Activated CD8-positive, alpha-beta memory T cell treated with anti-CD3 and anti-CD28 coated beads, Interleukin-2, amount 50 U/mL, for 48 hours (primary cell): ENCODE results near the gene PCBP3.
A peak's percentile ranks its signal among the peaks of the same experiment; 100 is the strongest.

Experiments
- DNase-seq: peaks from one replicate; pipeline ENCODE4 v3.0.0-alpha.2; 2020

PCBP3 gene

GRCh38 chr21:45763506-45763905 is 120.0 kb downstream of the PCBP3 start:
- no peak for DNase-seq

GRCh38 chr21:45764792-45765191 is 121.3 kb downstream of the PCBP3 start:
- no peak for DNase-seq

DNA sequence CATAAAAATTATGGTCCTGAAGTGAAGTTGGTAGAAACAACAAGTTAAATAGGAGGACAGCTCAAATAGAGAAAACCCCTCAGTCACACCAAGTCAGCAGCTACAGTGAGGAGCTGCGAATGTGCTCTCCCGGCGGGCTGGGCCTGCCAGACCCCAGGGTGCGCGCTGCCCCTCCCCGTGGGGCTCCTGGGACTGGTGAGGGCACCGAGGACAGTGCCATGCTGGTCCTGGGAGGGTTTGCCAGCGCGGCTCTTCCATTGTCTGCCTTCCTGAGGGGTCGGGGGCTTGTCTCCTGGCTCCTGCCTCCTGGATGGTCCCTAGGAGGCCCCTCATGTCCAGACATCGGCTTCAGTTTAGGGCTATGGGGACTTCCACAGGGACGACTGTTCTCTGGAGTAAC is 121.8 kb downstream of the PCBP3 start:
- no peak for DNase-seq

DNA sequence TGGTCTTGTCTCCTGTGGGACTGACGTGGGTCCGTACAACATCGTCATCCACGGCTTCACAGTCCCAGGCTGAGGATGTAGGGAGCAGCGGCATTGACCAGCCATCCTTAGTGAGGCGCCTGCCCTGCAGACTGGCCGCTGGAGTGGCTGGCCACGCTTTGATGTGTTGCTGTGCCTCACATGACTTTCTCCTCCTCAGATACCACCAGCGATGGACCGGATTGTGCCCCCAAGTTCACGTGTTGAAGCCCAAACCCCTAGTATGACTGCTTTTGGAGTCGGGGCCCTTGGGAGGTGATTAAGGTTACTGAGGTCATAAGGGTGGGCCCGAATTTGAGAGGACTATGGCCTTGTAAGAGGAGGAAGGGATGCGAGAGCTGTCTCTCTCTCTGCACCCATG is 122.5 kb downstream of the PCBP3 start:
- no peak for DNase-seq

GRCh38 chr21:45766501-45766900 is 123.0 kb downstream of the PCBP3 start:
- DNase-seq = no peak

- DNase-seq = no peak
These were observed 123.8 kb downstream of the PCBP3 start for GRCh38 chr21:45767071-45768006.

DNA sequence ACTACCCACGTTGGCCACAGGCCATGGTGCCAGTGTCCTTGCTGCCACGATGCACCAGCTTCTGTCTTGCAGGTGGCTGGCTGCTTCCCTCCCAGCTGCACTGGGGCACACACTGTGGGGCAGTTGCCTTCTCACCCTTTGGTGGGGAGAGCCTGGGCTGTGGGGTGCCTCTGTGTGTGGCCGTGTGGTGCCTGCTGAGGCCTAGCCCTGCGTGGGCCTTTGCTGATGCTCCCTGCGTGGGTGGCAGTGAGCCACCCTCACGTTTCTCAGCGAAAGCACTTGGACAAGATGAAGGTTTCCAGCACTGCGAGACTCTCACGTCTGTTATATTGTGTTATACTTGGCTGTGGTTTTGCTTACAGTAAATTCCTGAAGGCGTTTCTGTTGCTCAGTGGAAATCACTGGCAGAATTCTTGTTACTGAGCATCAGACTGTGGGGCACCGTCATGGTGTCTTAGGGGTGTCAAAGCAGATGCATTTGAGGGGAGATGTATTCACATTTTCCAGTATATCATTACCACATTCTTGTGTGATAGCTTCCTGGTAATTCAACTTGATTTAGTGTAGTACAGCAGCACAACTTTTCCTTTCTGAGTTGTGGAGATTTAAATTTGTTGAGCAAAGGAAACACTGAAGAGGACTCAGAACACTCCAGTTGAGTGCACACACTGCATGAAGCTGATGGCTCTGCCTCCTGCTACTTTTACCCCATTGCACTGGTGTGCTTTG is 124.7 kb downstream of the PCBP3 start:
- DNase-seq = peak; percentile 75

DNA sequence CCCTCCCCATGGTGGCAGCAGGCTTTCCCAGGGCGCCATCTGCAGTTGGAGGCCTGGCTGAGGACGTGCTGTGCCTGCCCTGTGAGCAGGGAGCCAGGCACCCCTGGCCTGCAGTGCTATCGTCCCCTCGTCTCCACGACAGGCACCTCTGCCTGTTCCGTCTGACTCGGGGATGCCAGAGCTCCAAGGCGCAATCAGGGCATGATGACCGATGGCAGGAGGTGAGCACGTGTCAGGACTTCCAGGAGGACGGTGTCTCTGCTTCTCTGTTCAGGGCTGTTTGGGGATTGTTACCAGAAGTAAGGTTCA is 125.2 kb downstream of the PCBP3 start:
- peak; percentile 69 for DNase-seq

DNA sequence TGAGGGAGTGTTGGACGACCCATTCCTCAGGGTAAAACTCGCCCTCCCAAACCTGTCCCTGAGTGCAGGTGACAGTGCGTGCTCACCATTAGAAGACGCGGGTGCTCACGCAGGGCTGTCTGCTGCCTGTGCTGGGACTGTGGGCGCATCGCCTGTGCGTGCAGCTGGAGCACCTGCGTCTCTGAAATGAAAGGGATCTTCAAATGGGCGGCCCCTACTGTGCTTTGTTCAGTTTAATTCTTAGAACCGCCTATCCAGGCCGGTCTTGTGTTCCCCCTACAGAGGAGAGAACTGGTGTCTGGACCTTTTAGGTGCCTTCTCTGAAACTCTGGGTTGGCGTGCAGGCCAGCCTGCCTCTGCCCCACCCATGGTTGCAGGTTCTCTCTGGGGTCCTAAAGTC is 125.8 kb downstream of the PCBP3 start:
- no peak for DNase-seq

DNA sequence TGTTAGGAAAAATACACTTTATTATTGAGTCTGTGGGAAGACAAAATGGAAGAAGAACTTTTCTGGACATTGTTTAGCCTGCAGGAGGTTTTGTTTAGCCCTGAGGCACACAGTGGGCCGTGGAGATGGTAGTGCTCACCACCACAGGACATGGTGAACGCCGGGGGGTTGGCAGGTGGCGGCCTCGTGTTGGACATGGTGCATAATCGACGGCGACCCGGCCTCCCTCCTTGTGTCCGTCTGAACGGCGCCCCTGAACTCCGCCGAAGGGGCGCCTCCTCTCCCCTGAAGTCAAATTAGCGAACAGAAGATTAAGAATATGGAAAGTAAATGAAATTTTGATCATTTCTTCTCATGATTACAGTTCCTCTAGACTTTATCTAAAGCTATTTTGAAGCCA is 126.4 kb downstream of the PCBP3 start:
- DNase-seq = no peak

GRCh38 chr21:45772180-45772579 is 128.7 kb downstream of the PCBP3 start:
- no peak for DNase-seq

DNA sequence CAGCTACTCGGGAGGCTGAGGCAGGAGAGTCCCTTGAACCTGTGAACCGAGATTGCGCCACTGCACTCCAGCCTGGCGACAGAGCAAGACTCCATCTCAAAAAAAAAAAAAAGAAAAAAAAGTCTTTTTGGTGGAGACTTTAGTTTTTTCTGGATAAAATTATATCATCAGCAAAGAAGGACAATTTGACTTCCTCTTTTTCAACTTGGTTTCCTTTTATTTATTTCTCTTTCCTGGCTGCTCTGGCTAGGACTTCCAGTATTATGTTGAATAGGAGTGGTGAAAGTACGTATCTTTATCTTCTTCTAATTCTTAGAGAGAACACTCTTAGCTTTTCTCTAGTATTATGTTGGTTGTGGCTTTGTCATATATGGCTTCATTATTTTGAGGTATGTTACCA is 130.8 kb downstream of the PCBP3 start:
- no peak for DNase-seq

GRCh38 chr21:45776971-45777370 is 133.4 kb downstream of the PCBP3 start:
- no peak for DNase-seq

DNA sequence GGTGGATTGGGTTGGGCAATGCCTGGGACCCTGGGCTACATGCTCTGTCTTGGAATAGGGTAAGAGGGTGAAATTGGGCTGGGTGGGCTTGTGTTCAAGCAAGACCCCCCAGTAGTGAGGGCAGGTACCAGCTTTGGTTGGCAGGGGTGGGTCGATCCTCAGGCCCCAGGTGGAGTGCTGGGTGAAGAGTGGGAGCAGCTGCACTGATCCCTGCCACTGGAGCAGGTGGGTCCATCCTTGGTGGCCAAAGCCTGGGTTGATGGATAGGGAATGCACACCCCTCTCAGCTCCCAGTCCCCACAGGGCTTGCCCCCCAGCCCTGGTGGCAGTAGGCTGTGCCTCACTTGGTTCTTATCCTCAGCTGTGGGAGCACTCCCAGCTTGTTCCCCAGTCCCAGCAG is 135.2 kb downstream of the PCBP3 start:
- no peak for DNase-seq

- no peak for DNase-seq
These were observed 135.7 kb downstream of the PCBP3 start for GRCh38 chr21:45779226-45779625.

DNA sequence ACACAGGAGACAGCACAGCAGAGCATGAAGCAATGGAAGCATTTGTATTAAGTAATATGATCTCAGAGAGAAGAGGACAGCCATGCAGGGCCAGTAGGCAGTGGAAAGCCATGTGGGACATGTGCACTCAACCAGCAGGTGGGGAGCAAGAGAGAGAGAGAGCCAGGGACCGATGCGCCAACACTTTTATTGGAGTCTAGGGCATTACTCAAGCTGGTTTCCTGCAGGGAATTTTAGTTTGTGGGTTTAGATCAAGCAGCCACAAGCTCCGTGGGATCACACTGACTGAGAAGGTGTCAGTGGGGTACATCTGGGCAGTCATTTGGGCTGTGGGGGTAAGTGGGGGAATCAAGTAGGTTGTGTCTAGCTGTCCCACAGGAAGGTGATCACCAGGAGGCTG is 137.1 kb downstream of the PCBP3 start:
- no peak for DNase-seq

DNA sequence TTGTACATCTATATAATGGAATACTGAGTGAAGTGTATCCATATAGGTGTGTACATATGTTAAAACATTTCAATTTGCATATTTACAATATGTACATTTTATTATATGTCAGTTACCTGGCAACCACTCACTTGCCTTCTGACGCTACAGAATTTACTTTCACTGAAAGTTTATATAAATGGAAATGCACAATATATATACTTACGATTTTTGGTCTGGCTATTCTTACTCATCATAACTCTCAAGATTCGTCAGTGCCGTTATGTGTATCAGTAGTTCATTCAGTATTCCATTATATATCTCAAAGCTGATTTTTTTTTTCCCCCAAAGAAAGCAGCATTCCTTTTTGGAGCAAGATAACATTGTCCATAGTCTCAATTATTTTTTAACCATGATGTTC is 138.2 kb downstream of the PCBP3 start:
- no peak for DNase-seq

- no peak for DNase-seq
These were observed 143.1 kb downstream of the PCBP3 start for GRCh38 chr21:45786660-45787059.

GRCh38 chr21:45787371-45787770 is 143.8 kb downstream of the PCBP3 start:
- no peak for DNase-seq

DNA sequence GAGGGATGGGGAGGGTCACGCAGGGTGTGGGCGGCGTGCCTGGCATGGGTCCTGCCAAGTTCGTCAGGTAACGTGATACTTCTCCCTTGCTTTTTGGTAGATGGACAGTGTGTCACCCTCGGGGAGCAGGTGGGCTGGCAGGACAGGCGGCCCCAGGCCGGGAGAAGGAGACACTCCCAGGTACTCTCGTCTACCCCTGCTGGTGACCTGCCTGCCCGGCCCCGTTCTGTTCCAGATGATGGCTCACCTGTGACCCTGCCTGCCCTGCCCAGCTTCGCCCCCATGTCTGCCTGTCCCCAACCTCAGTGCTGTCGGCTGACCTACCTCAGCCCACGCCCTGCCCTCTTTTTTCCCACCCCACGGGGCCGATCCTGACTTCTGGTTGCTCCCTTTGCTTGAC is 144.7 kb downstream of the PCBP3 start:
- no peak for DNase-seq

DNA sequence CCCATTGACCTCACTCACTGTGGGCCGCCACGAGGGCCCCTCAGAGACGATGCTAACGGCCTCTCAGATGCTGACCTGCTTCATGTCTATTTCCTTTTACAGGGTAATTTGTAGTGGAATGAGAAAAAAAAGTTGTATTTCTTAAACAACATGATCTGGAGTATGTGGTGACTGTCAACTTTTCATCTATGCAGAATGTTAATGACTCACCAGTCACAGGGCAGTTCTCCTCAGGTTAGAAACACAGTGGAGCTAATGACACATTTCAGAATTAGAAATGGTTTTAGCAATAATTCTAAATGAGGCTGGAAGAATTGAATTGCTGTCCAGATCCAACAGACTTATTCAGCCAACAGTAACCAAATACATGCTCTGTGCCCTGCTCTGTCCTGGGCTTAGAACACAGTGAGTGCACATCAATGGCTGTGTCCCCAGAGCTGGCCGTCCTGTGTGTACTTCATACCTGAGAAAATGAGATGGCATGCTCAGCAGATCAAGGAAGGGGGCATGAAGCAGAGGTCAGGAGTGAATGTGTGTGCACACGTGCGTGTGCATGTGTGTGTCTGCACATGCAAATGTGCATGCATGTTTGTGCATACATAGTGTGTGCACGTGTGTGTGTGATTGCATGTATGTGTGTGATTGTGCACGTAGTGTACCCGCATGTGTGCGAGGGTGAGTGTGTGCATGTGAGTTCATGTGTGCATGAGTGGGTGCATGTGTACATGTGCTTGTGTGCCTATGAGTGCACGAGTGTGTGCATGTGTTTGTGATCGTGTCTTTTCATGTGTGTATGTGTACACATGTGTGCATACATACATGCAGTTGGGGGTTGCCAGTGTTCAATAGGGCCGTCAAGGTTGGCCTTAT is 145.3 kb downstream of the PCBP3 start:
- DNase-seq = no peak

DNA sequence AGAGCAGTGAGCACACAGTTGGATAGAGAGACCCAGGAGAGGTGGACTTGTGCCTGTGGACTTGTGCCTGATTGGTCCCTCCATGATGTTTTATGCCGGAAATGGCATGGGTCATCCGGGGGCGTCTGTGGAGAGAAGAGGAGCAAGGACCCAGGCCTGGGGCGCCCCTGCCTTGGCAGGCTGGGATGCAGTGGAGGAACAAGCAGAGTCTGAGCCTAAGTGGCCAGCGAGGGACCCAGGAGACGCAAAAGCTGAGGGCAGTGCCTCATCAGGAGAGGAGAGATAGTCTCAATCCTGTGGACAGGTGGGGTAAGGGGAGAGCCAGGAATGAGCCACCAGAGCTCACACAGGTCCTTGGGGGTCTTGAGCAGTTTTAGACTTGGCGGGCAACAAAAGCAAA is 146.9 kb downstream of the PCBP3 start:
- DNase-seq = no peak
